HG03196 (cell line): ENCODE results near the gene RAP1GAP.

Experiments used
- ATAC-seq: cut with Tn5 transposase; IDR thresholded peaks from one replicate; pipeline ENCODE4 v1.9.1; 2021; ENCODE audit not compliant: unreplicated experiment

Gene RAP1GAP

DNA sequence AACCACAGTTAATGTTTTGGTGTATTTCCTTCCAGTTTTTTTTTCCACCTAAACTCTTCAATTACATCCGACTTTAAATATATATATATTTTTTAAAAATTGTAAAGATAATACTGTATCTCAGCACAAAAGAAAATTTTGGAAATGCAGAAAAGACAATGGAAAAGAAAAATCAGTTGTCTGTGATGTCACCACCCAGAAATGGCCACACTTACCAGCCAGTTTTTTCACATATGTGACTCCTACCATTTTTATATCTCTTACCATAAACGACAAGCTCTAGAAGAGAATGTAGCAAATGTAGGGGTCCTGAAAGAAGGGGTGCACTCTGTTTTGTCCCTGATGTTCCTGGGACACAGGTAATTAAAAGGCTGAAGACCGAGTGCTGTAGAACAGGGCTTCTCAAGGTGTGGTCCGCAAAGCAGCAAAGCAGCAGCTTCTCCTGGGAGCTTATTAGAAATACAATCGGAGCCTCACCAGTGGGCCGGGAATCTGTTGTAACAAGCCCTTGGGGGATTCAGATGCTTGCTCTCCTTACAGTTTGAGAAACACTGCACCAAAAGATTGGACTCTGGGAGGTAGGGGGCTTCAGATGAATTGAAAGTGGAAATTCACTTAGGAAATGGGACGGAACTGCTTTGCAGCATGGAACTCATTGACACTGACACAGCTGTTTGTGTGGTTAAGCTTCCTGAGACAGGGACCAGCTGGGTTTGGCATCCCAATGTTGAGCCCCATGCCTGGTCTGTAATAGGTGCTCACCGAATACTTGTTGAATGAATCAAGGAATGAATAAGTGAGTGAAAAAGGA is 115.8 kb downstream of the RAP1GAP start:
- ATAC-seq, result no peak

DNA sequence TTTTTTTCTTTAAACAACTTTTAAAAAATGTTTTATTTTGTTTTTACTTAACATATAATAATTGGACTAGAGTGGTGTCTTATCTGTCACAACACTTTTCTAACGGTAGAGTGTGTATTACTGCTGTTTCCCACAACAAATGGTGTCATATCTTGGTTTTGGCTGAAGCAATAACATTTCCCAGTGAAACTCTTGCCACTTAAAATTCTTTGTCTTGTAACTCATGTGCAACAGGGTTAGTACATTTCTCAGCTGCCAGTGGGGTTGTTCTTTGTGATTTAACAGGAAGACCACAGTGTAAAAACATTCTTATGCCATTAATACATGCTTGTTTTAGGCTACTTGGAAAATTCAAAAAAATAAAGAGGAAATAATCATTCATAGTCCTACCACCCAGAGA is 116.4 kb downstream of the RAP1GAP start:
- no peak for ATAC-seq

DNA sequence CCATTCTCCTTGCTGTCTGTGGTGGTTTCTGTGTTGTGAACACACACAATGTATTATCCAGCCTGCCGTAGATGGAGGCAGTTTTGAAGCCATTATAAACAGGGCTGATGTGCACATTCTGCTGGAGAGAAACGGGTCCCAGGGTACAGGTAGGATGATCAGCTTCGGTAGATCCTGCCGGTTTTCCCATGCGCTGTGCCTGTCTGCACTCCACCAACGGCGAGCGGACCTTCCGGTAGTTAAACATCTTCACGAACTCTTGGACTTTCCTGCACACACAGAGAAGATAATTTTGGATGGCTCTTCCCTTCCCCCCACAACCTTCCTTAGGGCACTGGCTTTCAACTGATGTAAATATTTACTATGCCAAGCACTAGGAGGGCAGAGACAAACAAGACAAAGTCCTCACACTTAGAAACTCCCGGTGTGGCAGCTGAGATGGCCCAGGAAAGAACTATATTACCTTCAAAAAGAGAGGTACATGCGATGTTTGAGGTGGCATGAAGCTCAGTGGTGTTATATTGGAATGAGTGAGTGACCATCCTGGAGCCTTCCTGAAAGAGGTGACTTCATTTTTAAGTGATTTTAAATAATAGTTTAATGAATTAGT is 118.2 kb downstream of the RAP1GAP start:
- ATAC-seq, result no peak

DNA sequence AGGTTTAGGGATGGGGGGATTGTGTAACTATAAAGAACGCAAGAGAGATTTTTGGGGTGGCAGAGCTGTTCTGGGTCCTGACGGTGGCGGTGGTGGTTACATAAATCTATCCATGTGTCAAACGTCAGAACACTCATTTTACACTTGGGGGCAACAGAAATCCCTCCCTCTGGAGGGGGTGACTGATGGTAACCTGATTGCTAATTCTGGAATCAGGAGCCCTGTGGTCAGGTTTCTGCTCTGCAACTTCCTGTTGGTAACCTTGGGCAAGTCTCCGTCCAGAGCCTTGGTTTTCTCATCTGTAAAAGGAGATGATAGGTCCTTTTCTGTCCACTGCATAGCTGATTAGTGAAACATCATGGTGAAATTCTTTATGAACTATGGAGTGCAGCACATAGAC is 119.1 kb downstream of the RAP1GAP start:
- no peak for ATAC-seq

DNA sequence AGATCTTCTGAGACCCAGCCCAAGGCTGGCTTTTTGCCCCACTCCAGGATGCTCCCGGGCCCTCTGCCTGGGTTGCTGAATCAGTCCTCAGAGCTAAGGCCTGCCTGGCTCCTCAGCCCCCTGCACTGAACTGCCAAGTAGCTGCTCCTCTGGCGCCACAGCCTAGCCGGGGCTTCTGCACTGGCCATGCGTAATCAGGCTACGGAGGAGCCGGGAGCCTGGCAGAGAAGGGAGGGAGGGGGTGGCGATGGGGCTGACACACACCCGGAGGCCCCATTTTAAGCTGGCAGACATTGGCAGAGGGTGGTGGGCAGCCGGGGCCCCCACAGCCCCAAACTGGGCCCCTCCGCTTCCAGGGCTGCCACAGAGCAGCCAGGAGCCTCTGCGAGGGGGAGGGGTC is 121.3 kb downstream of the RAP1GAP start:
- ATAC-seq, result no peak
